Middle frontal gyrus (tissue), 1 donor: ENCODE measurements around the gene RYR2.
"Not testable (repeated sequence)": the region's sequence is repeated elsewhere in the genome, so short reads cannot be mapped to it uniquely, and the experiment has no call there.

Experiments used
- DNase-seq: peaks from one replicate; pipeline ENCODE4 v3.0.0-alpha.2; 2015; ENCODE audit warnings: low spot score; ENCODE audit errors: extremely low spot score

RYR2 gene

GRCh38 chr1:237141502-237141901 lies 99.5 kb downstream of the RYR2 start:
- no peak for DNase-seq

- DNase-seq: no peak
Observed at GRCh38 chr1:237145379-237146135, 103.6 kb downstream of the RYR2 start.

GRCh38 chr1:237146241-237146640 lies 104.3 kb downstream of the RYR2 start:
- DNase-seq: no peak

DNA sequence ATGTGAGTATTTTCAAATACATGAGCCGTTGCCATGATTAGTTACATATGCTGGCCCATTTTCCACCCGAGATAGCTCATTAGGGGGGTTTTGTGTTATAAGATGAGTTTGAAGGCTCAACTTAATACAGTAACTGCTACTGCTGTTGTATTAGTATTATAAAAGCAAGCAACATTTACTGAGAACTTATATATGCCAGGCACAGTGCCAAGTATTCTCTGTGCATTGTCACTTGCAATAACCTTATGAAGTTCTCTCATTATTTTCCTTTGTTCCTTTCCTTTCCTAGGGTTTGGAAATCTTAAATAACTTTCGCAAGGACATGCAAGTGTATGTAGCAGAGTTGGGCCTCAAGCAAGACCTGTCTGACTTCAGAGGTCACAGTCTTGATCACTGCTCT lies 107.9 kb downstream of the RYR2 start:
- no peak for DNase-seq

DNA sequence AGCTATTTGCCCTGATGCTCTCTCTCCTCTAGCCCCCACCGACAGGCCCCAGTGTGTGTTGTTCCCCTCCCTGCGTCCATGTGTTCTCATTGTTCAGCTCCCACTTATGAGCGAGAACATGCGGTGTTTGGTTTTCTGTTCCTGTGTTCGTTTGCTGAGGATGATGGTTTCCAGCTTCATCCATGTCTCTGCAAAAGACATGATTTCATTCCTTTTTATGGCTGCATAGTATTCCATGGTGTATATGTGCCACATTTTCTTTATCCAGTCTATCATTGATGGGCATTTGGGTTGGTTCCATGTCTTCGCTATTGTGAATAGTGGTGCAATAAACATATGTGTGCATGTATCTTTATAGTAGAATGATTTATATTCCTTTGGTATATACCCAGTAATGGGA lies 110.0 kb downstream of the RYR2 start:
- DNase-seq: not testable (repeated sequence)

DNA sequence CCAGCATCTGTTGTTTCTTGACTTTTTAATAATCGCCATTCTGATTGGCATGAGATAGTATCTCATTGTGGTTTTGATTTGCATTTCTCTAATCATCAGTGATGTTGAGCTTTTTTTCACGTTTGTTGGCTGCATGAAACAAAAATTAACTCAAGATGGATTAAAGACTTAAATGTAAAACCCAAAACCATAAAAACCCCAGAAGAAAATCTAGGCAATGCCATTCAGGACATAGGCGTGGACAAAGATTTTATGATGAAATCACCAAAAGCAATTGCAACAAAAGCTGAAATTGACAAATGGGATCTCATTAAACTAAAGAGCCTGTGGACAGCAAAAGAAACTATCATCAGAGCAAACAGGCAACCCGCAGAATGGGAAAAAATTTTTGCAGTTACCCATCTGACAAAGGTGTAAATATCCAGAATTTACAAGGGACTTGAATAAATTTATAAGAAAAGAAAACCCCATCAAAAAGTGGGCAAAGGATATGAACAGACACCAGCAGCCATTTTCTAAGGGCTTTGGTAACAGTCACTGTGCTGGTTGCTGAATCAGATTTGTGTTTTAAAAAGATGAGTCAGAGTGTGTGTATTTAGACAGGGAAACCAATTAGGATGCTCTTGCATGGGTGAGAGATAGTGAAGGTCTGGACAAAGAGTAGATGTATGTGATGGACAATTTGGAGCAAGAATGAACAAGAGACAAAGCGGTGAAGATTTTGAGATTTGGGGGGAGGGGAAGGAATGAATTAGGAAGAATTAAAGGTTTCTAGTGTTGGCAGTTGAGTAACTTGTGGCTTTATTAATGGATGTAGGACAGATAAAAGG lies 110.7 kb downstream of the RYR2 start:
- no peak for DNase-seq

DNA sequence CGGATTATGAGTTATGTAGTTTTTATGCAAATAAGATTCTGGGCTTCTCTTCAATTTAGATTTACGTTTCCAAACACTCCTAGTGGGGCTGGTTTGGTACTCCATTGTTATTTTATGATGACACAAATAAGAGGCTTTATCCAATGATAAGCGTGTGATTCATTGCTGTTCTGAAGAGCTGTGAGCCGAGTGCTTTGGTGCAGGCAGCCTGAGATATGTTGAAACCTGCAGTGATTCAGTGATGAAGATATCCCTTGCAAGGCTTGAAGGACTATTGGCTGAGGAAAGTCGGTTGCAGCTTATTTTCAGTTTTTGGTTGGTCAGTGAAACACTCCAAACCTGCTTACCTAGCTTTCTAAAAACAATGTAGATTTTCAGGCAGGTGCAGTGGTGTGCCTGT lies 112.2 kb downstream of the RYR2 start:
- DNase-seq: no peak

DNA sequence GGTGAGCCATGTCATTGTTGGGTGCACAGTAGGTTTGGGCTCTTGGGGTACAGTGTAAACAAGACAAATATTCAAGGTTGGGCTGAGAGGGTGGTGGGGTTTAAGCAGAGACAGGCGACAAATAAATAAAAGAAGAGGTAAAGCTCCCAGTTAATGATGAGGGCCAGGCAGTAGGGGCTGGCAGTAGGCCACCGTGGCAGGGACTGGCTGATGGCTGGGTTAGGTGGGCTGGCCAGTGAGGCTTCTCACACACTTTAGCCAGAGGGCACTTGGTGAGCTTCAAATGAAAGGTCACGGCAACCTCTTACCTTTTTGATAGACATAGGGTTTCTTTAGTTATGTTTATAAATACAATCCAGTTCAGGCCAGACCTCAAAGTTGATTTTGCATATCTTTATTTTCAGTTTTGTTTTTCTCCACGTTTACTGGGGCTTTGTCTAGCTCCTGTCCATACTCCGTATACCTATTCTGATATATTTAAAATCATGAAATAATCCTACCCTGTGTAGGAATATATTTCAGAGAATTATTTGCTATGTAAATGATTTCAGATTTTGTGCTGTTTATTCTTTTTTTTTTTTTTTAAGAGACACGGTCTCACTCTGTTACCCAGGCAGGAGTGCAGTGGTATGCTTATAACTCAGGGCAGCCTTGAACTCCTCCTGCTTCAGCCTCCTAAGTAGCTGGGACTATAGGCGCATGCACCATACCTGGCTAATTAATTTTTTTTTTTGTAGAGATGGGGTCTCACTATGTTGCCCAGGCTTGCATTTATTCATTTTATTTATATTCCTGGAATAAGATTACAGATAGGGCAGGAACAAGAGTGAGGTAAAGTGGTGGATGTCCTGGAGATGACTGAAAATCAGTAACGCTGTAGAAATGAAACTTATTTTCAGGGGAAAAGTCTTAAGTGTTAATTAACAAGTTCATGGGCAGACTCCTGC lies 122.7 kb downstream of the RYR2 start:
- no peak for DNase-seq

- DNase-seq: no peak
Observed at GRCh38 chr1:237166086-237166485, 124.1 kb downstream of the RYR2 start.

DNA sequence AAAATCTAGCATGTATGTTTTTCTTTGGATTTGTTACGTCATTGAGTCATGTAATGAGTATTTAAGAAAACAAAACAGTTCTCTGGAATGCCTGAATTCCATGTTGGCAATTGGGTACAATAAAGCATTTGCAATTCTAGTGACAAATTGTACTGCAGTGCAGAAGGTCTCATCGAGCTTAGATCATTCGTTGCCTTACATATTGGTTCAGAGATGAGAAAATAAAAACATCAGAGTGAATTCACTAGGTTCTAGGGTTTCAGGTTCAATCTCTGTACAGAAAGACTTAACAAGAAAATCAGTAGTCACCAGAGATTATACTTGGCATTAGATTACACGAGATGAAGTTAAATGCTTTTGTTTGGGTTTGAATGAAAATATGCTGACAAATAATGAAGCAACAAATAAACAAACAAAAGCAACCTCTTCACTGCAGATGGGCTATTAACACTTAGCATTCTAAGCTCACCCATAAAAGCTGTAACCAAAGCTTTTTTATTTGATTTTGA lies 124.7 kb downstream of the RYR2 start:
- DNase-seq: no peak

GRCh38 chr1:237170149-237170548 lies 128.2 kb downstream of the RYR2 start:
- DNase-seq: no peak

DNA sequence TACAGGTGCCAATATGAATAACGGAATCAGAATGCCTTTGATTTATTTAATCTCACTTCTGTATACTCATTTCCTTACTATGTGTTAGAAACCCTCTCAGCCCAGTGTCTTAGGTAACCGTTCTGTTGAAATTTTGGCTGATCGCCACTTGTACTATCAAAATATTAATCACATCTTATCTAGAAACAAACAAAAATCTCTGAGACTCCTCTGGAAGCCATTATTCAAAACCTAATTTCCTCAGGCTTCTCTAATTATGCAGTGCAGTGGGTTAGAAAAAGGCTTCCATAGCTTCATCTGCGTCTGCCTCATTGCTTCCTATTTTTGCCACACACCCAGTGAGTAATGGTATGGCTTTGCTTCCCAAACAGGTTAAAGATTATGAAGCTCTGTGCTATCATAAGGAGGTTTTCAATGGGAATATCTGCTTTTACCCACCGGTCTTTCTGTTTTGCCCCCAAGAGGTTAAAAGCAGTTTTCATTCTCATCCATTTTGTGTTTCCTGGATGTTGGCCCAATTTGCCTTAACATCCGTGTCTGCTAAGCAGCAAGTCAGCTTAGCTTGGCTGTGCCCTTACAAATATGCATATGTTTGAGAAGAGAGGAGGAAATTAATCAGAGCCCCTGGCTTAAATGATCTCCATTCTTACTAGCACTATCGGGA lies 129.6 kb downstream of the RYR2 start:
- no peak for DNase-seq

DNA sequence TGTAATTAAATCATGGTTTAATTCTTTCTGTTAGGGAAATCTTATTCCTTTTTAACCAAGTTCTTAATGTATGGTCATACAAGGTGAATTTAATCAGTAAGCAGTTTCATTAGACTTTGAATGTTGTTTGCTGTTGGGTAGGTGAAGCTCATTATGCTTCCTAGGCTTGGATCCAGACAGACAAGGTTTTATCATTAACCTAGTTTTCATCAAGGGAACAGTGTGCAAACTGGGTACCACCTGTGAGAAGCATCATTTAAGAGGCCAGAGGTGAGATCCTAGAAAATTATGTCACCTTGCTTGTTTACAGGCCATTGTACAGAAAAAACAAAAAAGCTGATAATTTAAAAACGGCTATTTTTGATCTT lies 130.1 kb downstream of the RYR2 start:
- no peak for DNase-seq

GRCh38 chr1:237179503-237179902 lies 137.5 kb downstream of the RYR2 start:
- no peak for DNase-seq

DNA sequence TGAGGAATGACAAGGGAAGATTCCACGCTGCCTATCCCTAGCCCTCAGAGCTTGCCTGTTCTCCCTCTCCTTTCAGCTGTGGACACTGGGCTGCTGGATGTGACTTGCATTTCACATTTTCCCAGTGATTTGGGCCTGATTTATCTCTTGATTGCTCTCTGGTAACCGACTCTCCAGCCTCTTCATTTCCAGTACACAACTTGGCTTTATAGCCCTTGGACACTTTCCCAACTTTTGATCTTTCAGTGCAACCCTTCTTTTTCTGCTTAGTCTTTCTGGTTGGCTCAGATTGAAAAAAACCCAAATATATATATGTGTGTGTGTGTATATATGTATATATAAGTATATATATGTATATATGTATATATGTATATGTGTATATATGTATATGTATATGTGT lies 138.3 kb downstream of the RYR2 start:
- DNase-seq: no peak

GRCh38 chr1:237181743-237182317 lies 139.8 kb downstream of the RYR2 start:
- DNase-seq: no peak

GRCh38 chr1:237183963-237184540 lies 142.1 kb downstream of the RYR2 start:
- DNase-seq: no peak

DNA sequence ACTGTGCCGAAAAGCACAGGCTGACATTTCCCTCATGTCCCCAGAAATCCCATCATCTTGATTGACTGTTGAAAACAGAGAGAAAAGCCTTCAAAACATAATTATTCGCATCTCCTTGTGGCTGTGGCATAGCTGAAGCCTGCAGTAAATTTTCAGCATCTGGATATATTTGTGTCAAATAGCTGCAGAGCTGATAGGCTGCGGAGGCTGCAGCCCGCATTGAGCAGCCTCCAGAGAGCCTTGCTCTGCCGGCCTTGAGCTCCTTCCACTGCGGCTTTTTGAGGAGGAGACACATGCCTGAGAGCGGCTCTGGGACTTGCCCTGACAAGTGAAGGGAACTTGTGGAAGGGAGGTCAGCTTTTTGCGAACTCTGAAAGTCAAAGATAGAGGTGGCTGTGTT lies 144.7 kb downstream of the RYR2 start:
- no peak for DNase-seq

GRCh38 chr1:237187842-237188241 lies 145.9 kb downstream of the RYR2 start:
- no peak for DNase-seq

GRCh38 chr1:237191403-237191802 lies 149.4 kb downstream of the RYR2 start:
- DNase-seq: no peak
